Fibroblast of villous mesenchyme (primary cell): ENCODE results near the gene ENTHD1. TPM values are rescaled to one million over a fixed set of nuclear protein-coding genes. Genes with fewer than 3 reads are reported as not detected.

Experiments used
- DNase-seq: peaks from one replicate; pipeline ENCODE4 v3.0.0-alpha.2; 2010; ENCODE audit warnings: low read depth
- H3K4me3 ChIP-seq: 2 replicates; pipeline ENCODE4 v1.5.1; 2011; ENCODE audit warnings: low read depth, mild to moderate bottlenecking, low read length
- CTCF ChIP-seq: IDR thresholded peaks from 2 replicates; pipeline ENCODE4 v1.5.1; 2012; ENCODE audit warnings: low read depth, mild to moderate bottlenecking, low read length; ENCODE audit not compliant: insufficient read depth
- total RNA-seq: library from RNA; depleted of rRNA; stranded (reverse); fragments of >200 nt; gene quantifications from 2 replicates; pipeline ENCODE4 v1.2.3, GENCODE V29; 2012

The ENTHD1 gene
- total RNA-seq, 1 donor, result not detected

DNA sequence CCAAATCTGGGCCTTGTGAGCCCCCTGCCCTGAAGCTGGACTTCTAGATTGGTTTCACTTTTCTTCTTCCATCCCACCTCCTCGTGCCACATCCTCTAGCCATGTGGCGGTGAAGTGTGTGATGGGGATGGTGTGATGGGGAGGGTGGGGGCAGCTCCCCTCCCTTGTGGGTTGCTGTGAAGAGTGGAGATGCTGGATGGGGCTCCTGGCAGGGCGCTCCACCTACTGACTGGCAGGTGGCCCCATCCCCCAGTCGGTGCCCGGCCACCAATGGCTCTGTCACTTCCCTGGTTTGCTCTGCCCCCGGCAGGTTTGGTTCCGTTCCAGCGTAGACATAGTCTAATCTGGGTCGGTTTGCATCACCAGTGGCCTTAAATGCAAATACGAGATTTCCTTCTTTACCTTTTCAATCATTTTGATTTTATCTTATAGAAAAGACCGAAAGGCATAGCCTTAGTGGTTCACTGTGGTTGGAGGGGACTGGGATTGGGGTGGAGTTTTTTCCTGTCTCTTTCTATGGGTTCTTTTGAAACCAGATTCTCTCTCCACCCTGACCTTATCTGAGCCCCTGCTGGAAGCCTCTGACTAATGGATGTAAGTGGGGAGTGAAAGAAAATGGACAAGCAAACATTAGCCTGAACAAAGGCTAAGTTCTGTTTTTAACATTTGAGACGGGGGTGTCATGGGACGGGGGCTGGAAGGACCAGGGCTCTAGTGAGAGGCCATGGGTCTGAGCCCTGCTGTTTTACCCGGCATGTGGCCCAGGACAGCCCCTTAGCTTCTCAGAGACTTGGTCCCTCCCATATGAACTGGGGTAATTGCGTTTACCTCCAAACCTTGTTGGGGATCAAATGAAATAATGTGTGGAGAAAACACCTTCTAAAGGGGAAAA lies 173.8 kb downstream of the ENTHD1 start:
- TF ChIP-seq CTCF, result no peak
- no peak for DNase-seq
- H3K4me3 ChIP-seq, result no peak overlapping the region

GRCh38 chr22:39718921-39719475 lies 174.6 kb downstream of the ENTHD1 start:
- TF ChIP-seq CTCF, result no peak
- DNase-seq, result no peak
- no peak overlapping the region for H3K4me3 ChIP-seq

- no peak for TF ChIP-seq CTCF
- no peak overlapping the region for H3K4me3 ChIP-seq
Observed at GRCh38 chr22:39718206-39718605, 175.4 kb downstream of the ENTHD1 start.

GRCh38 chr22:39717099-39717498 lies 176.5 kb downstream of the ENTHD1 start:
- TF ChIP-seq CTCF, result no peak
- no peak for DNase-seq
- no peak overlapping the region for H3K4me3 ChIP-seq

More at GRCh38 chr22:39718206-39718605, 175.4 kb downstream of the ENTHD1 start:
- DNase-seq, result no peak

DNA sequence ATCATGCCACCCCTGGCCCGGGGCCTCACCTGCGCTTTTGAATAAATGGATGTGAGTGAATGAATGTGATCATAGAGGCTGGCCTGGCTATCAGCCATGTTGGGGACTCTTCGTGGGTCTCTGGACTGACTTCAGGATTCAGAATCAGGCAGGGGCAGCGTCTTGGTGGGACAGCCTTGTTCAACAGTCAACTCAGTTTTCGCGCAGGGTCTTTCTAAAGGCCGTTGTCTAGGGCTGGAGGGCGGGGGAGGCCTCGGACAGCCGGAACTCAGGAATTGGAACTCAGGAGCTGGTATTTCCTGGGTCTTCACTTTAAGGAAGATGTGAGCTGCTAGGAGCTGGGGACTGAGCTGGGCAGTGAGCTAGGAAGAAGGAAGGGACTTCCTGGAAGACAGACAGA lies 177.0 kb downstream of the ENTHD1 start:
- no peak for TF ChIP-seq CTCF
- no peak for DNase-seq

DNA sequence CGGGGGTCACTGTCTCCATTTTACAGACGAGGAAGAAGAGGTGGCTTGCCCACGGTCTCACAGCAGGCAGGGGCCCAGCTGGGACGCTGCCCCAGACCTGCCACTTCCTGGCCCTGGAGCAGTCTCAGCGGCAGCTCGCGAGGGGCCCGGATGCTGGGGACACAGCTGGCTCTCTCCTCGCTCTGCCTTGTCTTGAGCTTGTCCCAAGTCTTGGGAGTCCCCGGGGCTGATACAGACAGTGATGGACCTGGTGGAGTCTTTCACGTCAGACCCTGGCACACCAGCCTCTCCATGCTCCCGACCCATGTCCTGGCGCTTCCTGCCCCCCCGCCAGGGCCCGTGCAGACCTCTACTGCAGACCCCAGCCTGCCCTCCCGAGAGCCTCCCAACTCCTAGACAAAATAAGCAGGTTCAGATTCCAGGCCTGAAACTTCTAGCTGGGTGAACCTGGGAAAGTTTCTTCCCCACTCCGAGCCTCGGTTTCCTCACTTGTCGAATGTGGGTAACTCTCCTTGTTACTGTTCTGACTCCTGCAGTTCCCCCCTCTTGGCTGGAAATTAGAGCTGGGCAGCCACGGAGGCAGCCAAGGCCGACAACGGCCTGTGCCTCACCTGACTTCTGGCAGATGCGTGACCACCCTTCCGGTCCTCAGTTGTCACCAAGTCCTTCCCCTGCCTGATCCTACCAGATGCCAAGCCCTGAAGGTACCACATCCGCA lies 177.6 kb downstream of the ENTHD1 start:
- no peak for DNase-seq
- H3K4me3 ChIP-seq, result no peak overlapping the region
- no peak for TF ChIP-seq CTCF

More for the DNA sequence above, 177.0 kb downstream of the ENTHD1 start:
- no peak overlapping the region for H3K4me3 ChIP-seq
